ENCODE data around the gene ACP7. TPM values are rescaled to one million over a fixed set of nuclear protein-coding genes. Genes with fewer than 3 reads are reported as not detected.

ACP7 gene
- total RNA-seq = under 0.01 and 0.15 TPM in 2 replicates

GRCh38 chr19:39083983-39084731, at the start of gene ACP7:
Gene ACP7, plus strand, starts transcription at chr19:39084368. Its CDS starts 902 bp downstream, at chr19:39085270.

GRCh38 chr19:39125554-39126311, 41.6 kb downstream of the ACP7 start, which contains the start of gene PAK4:
Gene PAK4, plus strand, starts transcription at chr19:39125786. Its CDS starts 43,768 bp downstream, at chr19:39169554.

Other genes with a start within 250 kb of the ACP7 start
- gene HNRNPL, start 234.4 kb upstream of the ACP7 start, total RNA-seq = 259 and 326 TPM in 2 replicates
- 2.0 and 2.8 TPM in 2 replicates for gene RINL, start 206.1 kb upstream of the ACP7 start, total RNA-seq
- gene SIRT2, start 184.8 kb upstream of the ACP7 start, total RNA-seq = 69.5 and 96.8 TPM in 2 replicates
- gene NFKBIB, start 184.4 kb upstream of the ACP7 start, total RNA-seq = 9.9 and 17.5 TPM in 2 replicates
- not detected in 2 replicates for gene CCER2, start 172.2 kb upstream of the ACP7 start, total RNA-seq
- gene SARS2, start 153.6 kb upstream of the ACP7 start, total RNA-seq = 13.9 and 14.5 TPM in 2 replicates
- gene MRPS12, start 153.4 kb upstream of the ACP7 start, total RNA-seq = 24.5 and 35.5 TPM in 2 replicates
- gene FBXO17, start 108.6 kb upstream of the ACP7 start, total RNA-seq = 28.1 and 49.3 TPM in 2 replicates
- gene FBXO27, start 51.8 kb upstream of the ACP7 start, total RNA-seq = 0.58 and 7.4 TPM in 2 replicates
- 7.8 and 11.8 TPM in 2 replicates for gene PAK4, start 41.4 kb downstream of the ACP7 start, total RNA-seq
- under 0.01 TPM in 1 of 2 replicates, not detected in the other for gene NCCRP1, start 112.6 kb downstream of the ACP7 start, total RNA-seq
- gene SYCN, start 119.9 kb downstream of the ACP7 start, total RNA-seq = not detected in 2 replicates
- gene IFNL3, start 160.6 kb downstream of the ACP7 start, total RNA-seq = not detected in 2 replicates
- gene IFNL4, start 164.5 kb downstream of the ACP7 start, total RNA-seq = not detected in 2 replicates
- not detected in 2 replicates for gene IFNL2, start 184.0 kb downstream of the ACP7 start, total RNA-seq
- not detected in 2 replicates for gene IFNL1, start 212.0 kb downstream of the ACP7 start, total RNA-seq
- gene LRFN1, start 236.5 kb downstream of the ACP7 start, total RNA-seq = 0.15 and 0.50 TPM in 2 replicates